Suprapubic skin (tissue), 4 donors: ENCODE data around the gene PISD.

Experiments
- CTCF ChIP-seq, 2 donors: fragments of 200-600 bp in 1 of 2; fragments of 450-650 bp in 1 of 2; sonication (generic) in 1 of 2; IDR thresholded peaks; one replicate each; pipeline ENCODE4 v1.5.1; 2016 to 2019; ENCODE audit warnings: antibody characterized with exemption in 2 of 2, mild to moderate bottlenecking in 1 of 2, moderate library complexity in 1 of 2
- EP300 ChIP-seq: sonication (generic); formaldehyde crosslinking; IDR thresholded peaks from one replicate; pipeline ENCODE4 v1.6.1; 2017; ENCODE audit warnings: antibody characterized with exemption
- POLR2A ChIP-seq, 2 donors: fragments of 450-650 bp; IDR thresholded peaks; one replicate each; pipeline ENCODE4 v1.6.1; 2017; ENCODE audit warnings: antibody characterized with exemption in 2 of 2, mild to moderate bottlenecking in 2 of 2, moderate library complexity in 2 of 2
- POLR2AphosphoS5 ChIP-seq, 3 donors: sonication (generic); formaldehyde crosslinking; IDR thresholded peaks; one replicate each; pipeline ENCODE4 v1.6.1; 2017; ENCODE audit warnings: antibody characterized with exemption in 3 of 3

- TF ChIP-seq CTCF (IDR thresholded peaks at IDR 0.05), result no peak
- TF ChIP-seq POLR2AphosphoS5 (IDR thresholded peaks at IDR 0.05), result no peak
- peak in 1 of 2 donors; percentile 2 for TF ChIP-seq POLR2A (IDR thresholded peaks at IDR 0.05)
- no peak for TF ChIP-seq EP300
Observed at GRCh38 chr22:31630331-31631329, 31.4 kb downstream of the PISD start.
